Measurements from ENCODE around the gene PEX5L. TPM values are rescaled to one million over a fixed set of nuclear protein-coding genes. Genes with fewer than 3 reads are reported as not detected.
A peak's percentile ranks its signal among the peaks of the same experiment; 100 is the strongest.

PEX5L gene
- total and polyA plus RNA-seq, 12 donors: 0.03 to 1.1 (median 0.16) TPM; not detected in 3

GRCh38 chr3:179760944-179761343 is 275.8 kb downstream of the PEX5L start:
- Histone ChIP-seq H3K36me3 (replicated peaks in 1 of 2) (peaks cover 0 to 37% of the 10 kb centered on the region in 2 donors), H3K27ac (no peak overlapping the region), H3K4me1 (replicated peaks in 1 of 2) (no peaks in the 10 kb centered on the region), H3K27me3 (no peaks in the 10 kb centered on the region), H3K9me3 (replicated peaks in 1 of 3) (no peaks in the 10 kb centered on the region), H3K4me3 (no peak overlapping the region)
- peak; percentile 26 to 81 (median 73) for DNase-seq
- TF ChIP-seq CTCF (IDR thresholded peaks at IDR 0.05) (no peak), POLR2A (IDR thresholded peaks at IDR 0.05) (no peak)
- 58 to 66% (median 60%) methylated on average over 4 to 8 of the region's 8 CpGs for WGBS, 4 donors
- intact Hi-C loops (cut with DNase I): no loop called here

- Histone ChIP-seq H3K27ac (no peak overlapping the region), H3K4me3 (no peak overlapping the region), H3K36me3 (replicated peaks in 1 of 2) (peaks cover 0 to 17% of the 10 kb centered on the region in 2 donors), H3K9me3 (replicated peaks in 1 of 3) (no peaks in the 10 kb centered on the region), H3K27me3 (no peaks in the 10 kb centered on the region), H3K4me1 (replicated peaks in 1 of 2) (no peaks in the 10 kb centered on the region)
- WGBS, 4 donors: 55 to 71% (median 60%) methylated on average over 6 of the region's 6 CpGs
- no peak for TF ChIP-seq POLR2A (IDR thresholded peaks at IDR 0.05)
- peak; percentile 22 to 45 (median 37) for TF ChIP-seq CTCF (IDR thresholded peaks at IDR 0.05)
- intact Hi-C loops (cut with DNase I): no loop called here
- DNase-seq: no peak
These were observed 285.9 kb downstream of the PEX5L start for GRCh38 chr3:179750720-179751328.

GRCh38 chr3:179745716-179746115 is 291.0 kb downstream of the PEX5L start:
- no peaks in the 10 kb centered on the region for H3K9me3 ChIP-seq (replicated peaks in 1 of 3)
- no peak overlapping the region for H3K27ac ChIP-seq
- no peak for DNase-seq
- no peak overlapping the region for H3K4me3 ChIP-seq
- intact Hi-C loops (cut with DNase I): loop anchor here in 1 of 2 donors (10.0 kb wide), 1 partner anchor 91 kb away; the partner anchor contains the start of gene USP13
- WGBS, 4 donors: 74 to 84% (median 81%) methylated on average over 5 of the region's 5 CpGs
- peaks cover 0 to 11% of the 10 kb centered on the region in 2 donors for H3K36me3 ChIP-seq (replicated peaks in 1 of 2)
- no peak for TF ChIP-seq POLR2A (IDR thresholded peaks at IDR 0.05)
- TF ChIP-seq CTCF (IDR thresholded peaks at IDR 0.05): no peak
- no peaks in the 10 kb centered on the region for H3K27me3 ChIP-seq
- H3K4me1 ChIP-seq (replicated peaks in 1 of 2): peaks cover 4 to 5% of the 10 kb centered on the region in 2 donors

- no peak for TF ChIP-seq CTCF (IDR thresholded peaks at IDR 0.05)
- 89 to 96% (median 92%) methylated on average over 4 of the region's 4 CpGs for WGBS, 4 donors
- intact Hi-C loops (cut with DNase I): loop anchor here in 1 of 2 donors (10.0 kb wide), 1 partner anchor 90 kb away; the partner anchor contains the start of gene USP13
- no peak for DNase-seq
- Histone ChIP-seq H3K27ac (no peak overlapping the region), H3K4me1 (replicated peaks in 1 of 2) (peaks cover 4 to 5% of the 10 kb centered on the region in 2 donors), H3K9me3 (replicated peaks in 1 of 3) (no peaks in the 10 kb centered on the region), H3K36me3 (replicated peaks in 1 of 2) (peaks cover 0 to 15% of the 10 kb centered on the region in 2 donors), H3K4me3 (no peak overlapping the region), H3K27me3 (no peaks in the 10 kb centered on the region)
These were observed 291.7 kb downstream of the PEX5L start for GRCh38 chr3:179745079-179745478.

All from adrenal gland (tissue), 12 donors.